HL-60 (cell line): ENCODE measurements around the gene TARDBP.

Experiments
- POLR2AphosphoS5 ChIP-seq: IDR thresholded peaks from 2 replicates; pipeline ENCODE4 v1.6.1; 2012; ENCODE audit warnings: low read depth
- TF ChIP-seq, protein P1 (sequence below): IDR thresholded peaks from one replicate; pipeline ENCODE4 v1.5.1; 2011; ENCODE audit warnings: low read length, control low read depth, inconsistent platforms; ENCODE audit not compliant: insufficient read depth

DNA sequence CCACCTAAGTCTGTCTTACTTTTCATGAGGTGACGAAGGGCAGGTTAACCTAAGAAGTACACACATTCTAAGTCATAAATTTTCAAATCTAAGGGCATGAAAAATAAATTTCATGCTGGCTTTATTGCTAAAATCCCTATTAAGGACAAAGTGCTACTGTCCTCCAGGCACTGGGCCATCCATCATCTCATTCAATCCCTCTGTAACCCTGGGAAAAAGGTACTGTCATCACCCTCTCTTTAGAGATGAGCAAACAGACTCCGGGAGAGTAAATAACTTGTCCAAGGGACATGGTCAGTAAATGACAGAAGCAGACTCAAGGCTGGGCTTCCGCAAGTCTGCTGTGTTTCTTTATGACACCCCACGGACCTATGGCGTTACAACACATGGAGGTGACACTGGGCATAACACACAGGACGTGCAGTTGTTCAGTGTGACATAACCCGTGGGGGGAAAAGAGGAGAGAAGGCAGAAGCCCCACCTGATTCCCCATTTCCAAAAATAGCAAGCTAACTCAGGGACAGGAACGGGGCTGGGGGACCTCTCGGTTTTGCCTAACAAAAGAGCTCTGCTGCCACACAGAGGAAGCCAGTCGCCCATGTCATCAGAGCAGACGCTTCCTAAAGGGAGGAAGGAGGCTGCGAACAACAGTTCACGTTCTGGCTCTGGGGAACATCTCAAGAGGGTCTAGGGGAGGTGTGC is 59.9 kb downstream of the TARDBP start:
- TF ChIP-seq, protein P1, sequence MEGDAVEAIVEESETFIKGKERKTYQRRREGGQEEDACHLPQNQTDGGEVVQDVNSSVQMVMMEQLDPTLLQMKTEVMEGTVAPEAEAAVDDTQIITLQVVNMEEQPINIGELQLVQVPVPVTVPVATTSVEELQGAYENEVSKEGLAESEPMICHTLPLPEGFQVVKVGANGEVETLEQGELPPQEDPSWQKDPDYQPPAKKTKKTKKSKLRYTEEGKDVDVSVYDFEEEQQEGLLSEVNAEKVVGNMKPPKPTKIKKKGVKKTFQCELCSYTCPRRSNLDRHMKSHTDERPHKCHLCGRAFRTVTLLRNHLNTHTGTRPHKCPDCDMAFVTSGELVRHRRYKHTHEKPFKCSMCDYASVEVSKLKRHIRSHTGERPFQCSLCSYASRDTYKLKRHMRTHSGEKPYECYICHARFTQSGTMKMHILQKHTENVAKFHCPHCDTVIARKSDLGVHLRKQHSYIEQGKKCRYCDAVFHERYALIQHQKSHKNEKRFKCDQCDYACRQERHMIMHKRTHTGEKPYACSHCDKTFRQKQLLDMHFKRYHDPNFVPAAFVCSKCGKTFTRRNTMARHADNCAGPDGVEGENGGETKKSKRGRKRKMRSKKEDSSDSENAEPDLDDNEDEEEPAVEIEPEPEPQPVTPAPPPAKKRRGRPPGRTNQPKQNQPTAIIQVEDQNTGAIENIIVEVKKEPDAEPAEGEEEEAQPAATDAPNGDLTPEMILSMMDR, result no peak
- no peak for TF ChIP-seq POLR2AphosphoS5
